Activated T-helper 2 cell treated with anti-CD3 and anti-CD28 coated beads, Interferon-gamma antibody, Interleukin-2, Interleukin-4, amounts not matched to agents 10 μg/mL and 5 μg/mL and 100 μg/mL, durations not matched to agents 14 hours and 24 hours and 36 hours (primary cell): ENCODE measurements around the gene TPMT. TPM values are rescaled to one million over a fixed set of nuclear protein-coding genes. Genes with fewer than 3 reads are reported as not detected.

ENCODE experiments used
- DNase-seq: peaks from one replicate; pipeline ENCODE4 v3.0.0; 2021; ENCODE audit warnings: low spot score
- H3K27ac Mint-ChIP-seq: one replicate; pipeline ENCODE4 v1.8.0; 2021; ENCODE audit warnings: mixed read lengths
- H3K27me3 Mint-ChIP-seq: one replicate; pipeline ENCODE4 v1.8.0; 2021; ENCODE audit warnings: low read depth, mixed read lengths
- H3K36me3 Mint-ChIP-seq: one replicate; pipeline ENCODE4 v1.8.0; 2021; ENCODE audit warnings: low read depth, mixed read lengths
- H3K4me1 Mint-ChIP-seq: one replicate; pipeline ENCODE4 v1.8.0; 2021; ENCODE audit warnings: low read depth, mixed read lengths
- H3K4me3 Mint-ChIP-seq: one replicate; pipeline ENCODE4 v1.8.0; 2021; ENCODE audit warnings: low read depth, mild to moderate bottlenecking, moderate library complexity, mixed read lengths
- H3K9me3 Mint-ChIP-seq: one replicate; pipeline ENCODE4 v1.8.0; 2021; ENCODE audit warnings: mixed read lengths
- intact Hi-C: fragments of 100-400 bp; cut with micrococcal nuclease; formaldehyde crosslinking; loops from one replicate; pipeline ENCODE4 v1.15.1; 2023
- total RNA-seq: library from RNA; stranded (reverse); gene quantifications from 2 replicates; pipeline ENCODE4 v1.2.3, GENCODE V29; 2022

Gene TPMT
- total RNA-seq, 1 donor from 2014 or later = 5.2 TPM

GRCh38 chr6:18122128-18123093 is 32.5 kb downstream of the TPMT start, which contains the start of gene NHLRC1:
Gene NHLRC1 (minus strand): TSS chr6:18122677. CDS start chr6:18122606, 71 bp downstream.
- Mint-ChIP-seq H3K27me3 (peaks cover 56% of the 10 kb centered on the region), H3K4me3 (peak within 1 kb of the TSS; percentile 59), H3K4me1 (peaks cover 13% of the 10 kb centered on the region), H3K27ac (no peak within 1 kb of the TSS), H3K36me3 (no peaks in the 10 kb centered on the region), H3K9me3 (no peaks in the 10 kb centered on the region)
- intact Hi-C loops = loop anchor here (2.0 to 5.0 kb wide), 2 partner anchors 32 to 380 kb away; partner anchors contain the start of genes KDM1B and TPMT
- DNase-seq = peak; percentile 66

GRCh38 chr6:18121580-18122127 is 33.2 kb downstream of the TPMT start:
- peaks cover 60% of the 10 kb centered on the region for H3K27me3 Mint-ChIP-seq
- H3K36me3 Mint-ChIP-seq = no peaks in the 10 kb centered on the region
- H3K4me3 Mint-ChIP-seq = peak overlapping the region; percentile 24

GRCh38 chr6:18119236-18119635 is 35.6 kb downstream of the TPMT start:
- Mint-ChIP-seq H3K27me3 (peaks cover 53% of the 10 kb centered on the region), H3K27ac (no peak overlapping the region), H3K36me3 (no peaks in the 10 kb centered on the region), H3K9me3 (no peaks in the 10 kb centered on the region), H3K4me3 (no peak overlapping the region), H3K4me1 (peaks cover 17% of the 10 kb centered on the region)
- no peak for DNase-seq
- intact Hi-C loops = no loop called here

More at GRCh38 chr6:18121580-18122127, 33.2 kb downstream of the TPMT start:
- H3K27ac Mint-ChIP-seq = no peak overlapping the region
- no peak for DNase-seq
- H3K4me1 Mint-ChIP-seq = peaks cover 13% of the 10 kb centered on the region
- intact Hi-C loops = loop anchor here (2.0 to 5.0 kb wide), 2 partner anchors 33 to 381 kb away; partner anchors contain the start of genes KDM1B and TPMT
- H3K9me3 Mint-ChIP-seq = no peaks in the 10 kb centered on the region

- no peak overlapping the region for H3K4me3 Mint-ChIP-seq
- peaks cover 59% of the 10 kb centered on the region for H3K27me3 Mint-ChIP-seq
- H3K4me1 Mint-ChIP-seq = peaks cover 18% of the 10 kb centered on the region
- no peak for DNase-seq
- intact Hi-C loops = no loop called here
- H3K36me3 Mint-ChIP-seq = no peaks in the 10 kb centered on the region
- no peak overlapping the region for H3K27ac Mint-ChIP-seq
- no peaks in the 10 kb centered on the region for H3K9me3 Mint-ChIP-seq
These were observed 36.5 kb downstream of the TPMT start for GRCh38 chr6:18118330-18118729.

- Mint-ChIP-seq H3K9me3 (no peaks in the 10 kb centered on the region), H3K27ac (no peak overlapping the region), H3K36me3 (no peaks in the 10 kb centered on the region), H3K4me1 (peaks cover 12% of the 10 kb centered on the region), H3K27me3 (peaks cover 62% of the 10 kb centered on the region), H3K4me3 (no peak overlapping the region)
- intact Hi-C loops = no loop called here
- DNase-seq = no peak
These were observed 37.7 kb downstream of the TPMT start for GRCh38 chr6:18117136-18117535.

- peak; percentile 12 for DNase-seq
- H3K9me3 Mint-ChIP-seq = no peaks in the 10 kb centered on the region
- H3K4me1 Mint-ChIP-seq = peaks cover 12% of the 10 kb centered on the region
- H3K4me3 Mint-ChIP-seq = no peak overlapping the region
- peaks cover 60% of the 10 kb centered on the region for H3K27me3 Mint-ChIP-seq
- H3K36me3 Mint-ChIP-seq = no peaks in the 10 kb centered on the region
- intact Hi-C loops = loop anchor here (1.0 to 2.0 kb wide), 2 partner anchors 39 to 127 kb away; partner anchors contain the start of genes KDM1B and TPMT
- peak overlapping the region; percentile 24 for H3K27ac Mint-ChIP-seq
These were observed 39.5 kb downstream of the TPMT start for GRCh38 chr6:18115356-18115755.

- peaks cover 4% of the 10 kb centered on the region for H3K4me1 Mint-ChIP-seq
- no peak overlapping the region for H3K4me3 Mint-ChIP-seq
- no peak overlapping the region for H3K27ac Mint-ChIP-seq
- H3K36me3 Mint-ChIP-seq = no peaks in the 10 kb centered on the region
- intact Hi-C loops = no loop called here
- peaks cover 54% of the 10 kb centered on the region for H3K27me3 Mint-ChIP-seq
- H3K9me3 Mint-ChIP-seq = peaks cover 7% of the 10 kb centered on the region
- no peak for DNase-seq
These were observed 44.7 kb downstream of the TPMT start for GRCh38 chr6:18110162-18110561.

- Mint-ChIP-seq H3K36me3 (no peaks in the 10 kb centered on the region), H3K27me3 (peaks cover 46% of the 10 kb centered on the region), H3K4me3 (no peak overlapping the region), H3K9me3 (peaks cover 7% of the 10 kb centered on the region), H3K27ac (no peak overlapping the region), H3K4me1 (no peaks in the 10 kb centered on the region)
- DNase-seq = no peak
- intact Hi-C loops = no loop called here
These were observed 47.8 kb downstream of the TPMT start for GRCh38 chr6:18107061-18107460.

GRCh38 chr6:18102783-18103509 is 51.9 kb downstream of the TPMT start:
- Mint-ChIP-seq H3K4me3 (no peak overlapping the region), H3K4me1 (peaks cover 2% of the 10 kb centered on the region), H3K27me3 (peaks cover 44% of the 10 kb centered on the region), H3K36me3 (no peaks in the 10 kb centered on the region), H3K9me3 (peaks cover 7% of the 10 kb centered on the region), H3K27ac (no peak overlapping the region)
- intact Hi-C loops = no loop called here
- no peak for DNase-seq

GRCh38 chr6:18101873-18102272 is 53.0 kb downstream of the TPMT start:
- no peak overlapping the region for H3K27ac Mint-ChIP-seq
- H3K4me3 Mint-ChIP-seq = no peak overlapping the region
- intact Hi-C loops = no loop called here
- DNase-seq = no peak
- no peaks in the 10 kb centered on the region for H3K36me3 Mint-ChIP-seq
- H3K9me3 Mint-ChIP-seq = peaks cover 2% of the 10 kb centered on the region
- H3K4me1 Mint-ChIP-seq = peaks cover 2% of the 10 kb centered on the region
- H3K27me3 Mint-ChIP-seq = peaks cover 39% of the 10 kb centered on the region

- DNase-seq = no peak
- Mint-ChIP-seq H3K36me3 (no peaks in the 10 kb centered on the region), H3K27ac (no peak overlapping the region), H3K27me3 (peaks cover 39% of the 10 kb centered on the region), H3K4me1 (peaks cover 2% of the 10 kb centered on the region), H3K4me3 (no peak overlapping the region), H3K9me3 (no peaks in the 10 kb centered on the region)
- intact Hi-C loops = no loop called here
These were observed 53.6 kb downstream of the TPMT start for GRCh38 chr6:18101271-18101670.

- H3K27ac Mint-ChIP-seq = no peak overlapping the region
- intact Hi-C loops = no loop called here
- no peaks in the 10 kb centered on the region for H3K36me3 Mint-ChIP-seq
- H3K4me3 Mint-ChIP-seq = no peak overlapping the region
- no peaks in the 10 kb centered on the region for H3K9me3 Mint-ChIP-seq
- DNase-seq = no peak
- peaks cover 2% of the 10 kb centered on the region for H3K4me1 Mint-ChIP-seq
- H3K27me3 Mint-ChIP-seq = peaks cover 33% of the 10 kb centered on the region
These were observed 54.6 kb downstream of the TPMT start for GRCh38 chr6:18100296-18100695.
